HCEC 1CT (cell line): ENCODE data around the gene WNK1.
A peak's percentile ranks its signal among the peaks of the same experiment; 100 is the strongest.
"Not testable (repeated sequence)": the region's sequence is repeated elsewhere in the genome, so short reads cannot be mapped to it uniquely, and the experiment has no call there.

Source experiments
- DNase-seq: peaks from one replicate; pipeline ENCODE4 v3.0.0-alpha.2; 2017

WNK1 gene

DNA sequence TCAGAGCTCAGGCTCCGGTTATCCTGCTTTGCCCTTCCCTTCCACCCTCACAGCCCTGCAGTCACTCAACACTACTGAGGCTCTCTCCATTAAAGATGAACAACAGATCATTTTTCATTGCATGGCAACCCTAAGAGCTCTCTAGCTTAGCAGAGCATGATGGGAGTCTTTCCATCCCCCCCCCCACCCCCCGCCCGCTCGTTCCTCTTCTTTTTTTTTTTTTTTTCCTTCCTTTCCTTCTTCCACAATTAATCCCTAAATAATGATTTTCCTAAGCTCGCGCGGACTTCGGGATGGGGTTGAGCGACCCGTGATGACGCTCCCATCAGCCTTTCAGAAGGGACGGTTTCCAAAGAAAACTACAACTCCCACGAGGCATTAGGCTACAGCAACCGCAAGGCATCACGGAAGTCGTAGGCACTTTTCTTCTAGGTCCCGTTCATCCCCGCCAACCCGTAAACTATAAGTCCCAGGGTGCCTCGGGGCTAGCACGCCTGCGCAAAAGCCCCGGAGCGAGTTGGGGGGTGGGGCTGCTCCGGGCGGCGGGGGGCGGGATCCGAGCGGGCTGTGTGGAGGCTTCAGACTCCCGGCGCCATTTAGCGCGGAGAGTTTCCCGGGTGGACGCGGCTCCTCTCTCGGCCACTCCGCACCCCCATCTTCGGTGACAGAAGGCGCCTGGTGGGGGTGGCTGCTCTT is at the start of gene WNK1:
Gene WNK1, plus strand, starts transcription at position 581 of the 696 bp plus-strand sequence. CDS start 987 bp downstream, outside the sequence.
- DNase-seq, result peak; percentile 100

DNA sequence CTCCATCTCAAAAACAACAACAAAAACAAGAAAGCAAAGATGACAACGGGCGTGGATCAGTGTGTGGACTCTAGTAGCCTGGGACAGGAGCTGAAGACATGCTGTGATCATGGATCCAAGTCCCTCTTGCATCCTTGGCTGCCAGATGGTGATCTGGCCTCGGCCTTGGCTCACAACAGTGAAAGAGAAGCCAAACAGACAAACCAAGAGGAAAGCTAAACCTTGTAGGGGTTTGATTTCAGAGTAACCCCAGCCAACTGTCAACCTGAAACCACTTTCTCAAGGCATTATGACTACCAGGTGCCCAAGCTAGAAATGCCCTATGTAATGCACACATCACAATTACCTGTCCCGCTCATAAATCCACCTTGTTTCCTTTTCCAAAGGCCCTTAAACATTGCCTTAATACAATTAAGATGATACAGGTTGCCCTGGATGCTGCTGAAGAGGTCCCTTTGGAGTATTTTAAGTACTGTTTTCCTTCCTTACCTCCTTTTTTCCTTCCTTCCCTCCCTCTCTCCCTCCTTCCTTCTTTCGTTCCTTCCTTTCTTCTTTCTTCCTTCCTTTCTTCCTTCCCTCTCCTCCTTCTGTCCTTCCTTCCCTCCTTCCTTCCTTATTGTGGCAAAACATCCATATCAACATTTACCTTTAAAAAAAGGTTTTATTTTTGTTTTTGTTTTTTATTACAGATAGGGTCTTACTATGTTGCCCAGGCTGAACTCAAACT is 47.7 kb upstream of the WNK1 start:
- no peak for DNase-seq

DNA sequence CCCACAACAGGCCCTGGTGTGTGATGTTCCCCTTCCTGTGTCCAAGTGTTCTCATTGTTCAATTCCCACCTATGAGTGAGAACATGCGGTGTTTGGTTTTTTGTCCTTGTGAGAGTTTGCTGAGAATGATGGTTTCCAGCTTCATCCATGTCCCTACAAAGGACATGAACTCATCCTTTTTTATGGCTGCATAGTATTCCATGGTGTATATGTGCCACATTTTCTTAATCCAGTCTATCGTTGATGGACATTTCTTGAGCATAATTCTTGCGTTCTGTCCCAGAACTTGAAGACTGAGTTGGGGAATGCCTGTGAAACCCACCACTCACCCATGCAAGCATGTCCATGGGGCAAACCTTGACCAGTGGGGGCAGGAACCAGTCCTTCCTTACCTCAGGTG is 44.3 kb upstream of the WNK1 start:
- DNase-seq, result not testable (repeated sequence)

DNA sequence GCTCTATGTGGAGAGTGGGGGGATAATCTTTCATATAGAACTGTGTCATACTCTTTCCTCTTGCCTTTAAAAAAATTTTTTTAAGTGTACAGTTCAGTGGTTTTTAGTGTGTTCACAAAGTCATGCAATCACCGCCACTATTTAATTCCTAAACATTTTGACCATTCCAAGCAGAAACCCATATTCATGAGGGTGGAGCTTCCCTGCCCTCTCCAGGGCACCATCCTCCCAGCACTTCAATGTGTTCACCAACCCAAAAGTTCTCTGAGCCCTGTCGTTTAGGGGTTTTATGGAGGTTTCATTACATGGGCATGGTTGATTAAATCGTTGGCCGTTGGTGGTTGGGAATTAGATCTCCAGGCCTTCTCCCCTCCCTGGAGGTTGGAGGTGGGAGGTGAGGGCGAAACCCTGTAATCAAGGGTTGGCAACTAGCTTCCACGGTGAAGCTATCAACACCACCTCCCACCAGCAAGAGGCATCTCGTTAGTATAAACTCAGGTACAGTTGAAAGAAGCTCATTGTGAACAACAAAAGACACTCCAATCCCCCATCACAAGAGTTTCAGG is 42.8 kb upstream of the WNK1 start:
- no peak for DNase-seq

DNA sequence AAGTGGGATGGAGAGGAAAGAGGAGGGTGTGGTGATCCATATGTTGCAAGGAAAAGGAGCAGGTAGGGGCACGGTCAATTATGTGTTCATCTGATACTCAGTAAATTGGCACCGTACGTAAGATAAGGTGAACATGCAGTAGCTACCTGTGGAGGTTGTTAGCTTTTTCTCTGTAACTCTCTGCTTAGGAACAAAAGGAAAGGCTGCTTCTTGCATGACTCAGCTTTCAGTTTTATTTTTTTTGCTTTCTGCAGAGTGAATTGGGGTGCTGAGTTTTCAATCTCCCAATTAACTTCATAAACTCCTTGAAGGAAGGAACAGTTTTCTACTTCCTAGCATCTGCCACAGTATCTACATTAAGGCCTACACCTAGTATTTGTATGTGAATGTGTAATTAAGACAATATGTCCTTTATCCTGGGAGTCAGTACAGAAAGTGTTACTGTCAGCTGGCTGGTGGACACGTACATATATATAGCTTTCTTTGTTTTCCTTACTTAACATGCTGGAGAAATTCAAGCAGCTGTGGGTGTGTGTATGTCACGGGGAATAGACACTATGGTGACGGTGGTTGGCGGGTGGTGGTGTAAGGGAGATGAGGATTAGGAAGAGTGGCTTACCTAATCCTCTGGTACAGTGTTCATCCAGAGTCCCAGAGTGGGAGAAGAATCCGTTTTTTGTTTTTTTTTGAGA is 40.1 kb upstream of the WNK1 start:
- no peak for DNase-seq

DNA sequence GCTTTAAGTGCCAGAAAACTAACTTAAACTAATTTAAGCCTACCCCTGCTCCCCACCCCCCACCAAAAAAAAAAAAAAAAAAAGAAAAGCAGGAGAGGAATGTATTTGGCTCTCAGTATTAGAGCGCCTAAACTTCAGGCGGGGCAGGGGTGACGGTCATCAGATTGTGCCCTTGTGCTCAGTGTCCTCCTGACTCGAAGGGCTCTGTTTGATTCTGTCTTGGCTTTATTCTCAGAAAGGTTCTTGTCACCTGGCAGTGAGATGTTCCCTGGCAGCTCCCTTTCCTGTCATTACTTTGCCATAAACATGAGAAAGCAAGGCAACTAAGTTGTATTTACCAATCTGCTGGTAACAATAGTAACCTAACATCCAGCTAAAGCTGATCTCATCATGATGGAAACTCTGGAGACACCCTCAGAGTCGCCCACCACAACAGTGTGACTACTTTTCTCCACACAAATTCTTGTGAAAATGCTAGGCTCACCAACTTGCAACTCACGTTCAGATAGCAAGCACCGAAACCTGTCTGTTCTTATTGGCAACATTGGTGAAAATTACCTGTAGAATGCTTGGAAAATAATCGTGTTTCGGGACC is 39.0 kb upstream of the WNK1 start:
- DNase-seq, result no peak

DNA sequence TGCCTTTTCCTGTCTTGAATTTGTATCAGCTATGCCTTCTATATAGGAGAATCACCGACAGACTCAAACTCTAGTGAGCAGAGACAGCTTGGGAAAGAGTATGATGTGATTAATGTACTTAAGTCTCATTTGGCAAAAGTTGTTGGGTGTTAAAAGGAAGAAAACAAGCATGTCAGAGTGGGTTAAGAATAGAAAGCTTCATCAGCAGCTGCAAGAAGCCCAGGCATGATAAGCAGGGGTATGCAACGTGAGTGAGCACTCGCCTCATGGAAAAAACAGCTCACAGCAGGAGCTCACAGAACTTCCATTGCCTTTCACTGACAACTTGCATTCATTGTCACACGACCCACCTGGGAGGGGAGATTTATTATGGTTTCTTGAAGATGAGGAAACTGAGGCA is 35.9 kb upstream of the WNK1 start:
- DNase-seq, result no peak

DNA sequence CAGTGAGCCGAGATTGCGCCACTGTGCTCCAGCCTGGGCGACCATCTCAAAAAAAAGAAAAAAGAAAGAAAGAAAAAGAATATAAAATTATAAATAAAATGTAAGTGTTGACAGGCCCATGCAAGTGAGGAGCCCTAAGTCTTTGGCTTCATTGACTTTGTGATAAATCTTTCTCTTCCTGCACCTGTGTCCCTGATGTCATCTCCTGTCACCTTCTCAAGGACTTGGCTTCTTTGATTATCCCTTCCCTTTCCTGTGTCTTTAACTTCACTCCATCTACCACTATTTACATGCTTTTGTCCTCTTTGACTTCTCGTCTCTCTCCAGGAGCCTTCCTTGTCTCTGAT is 33.6 kb upstream of the WNK1 start:
- no peak for DNase-seq

DNA sequence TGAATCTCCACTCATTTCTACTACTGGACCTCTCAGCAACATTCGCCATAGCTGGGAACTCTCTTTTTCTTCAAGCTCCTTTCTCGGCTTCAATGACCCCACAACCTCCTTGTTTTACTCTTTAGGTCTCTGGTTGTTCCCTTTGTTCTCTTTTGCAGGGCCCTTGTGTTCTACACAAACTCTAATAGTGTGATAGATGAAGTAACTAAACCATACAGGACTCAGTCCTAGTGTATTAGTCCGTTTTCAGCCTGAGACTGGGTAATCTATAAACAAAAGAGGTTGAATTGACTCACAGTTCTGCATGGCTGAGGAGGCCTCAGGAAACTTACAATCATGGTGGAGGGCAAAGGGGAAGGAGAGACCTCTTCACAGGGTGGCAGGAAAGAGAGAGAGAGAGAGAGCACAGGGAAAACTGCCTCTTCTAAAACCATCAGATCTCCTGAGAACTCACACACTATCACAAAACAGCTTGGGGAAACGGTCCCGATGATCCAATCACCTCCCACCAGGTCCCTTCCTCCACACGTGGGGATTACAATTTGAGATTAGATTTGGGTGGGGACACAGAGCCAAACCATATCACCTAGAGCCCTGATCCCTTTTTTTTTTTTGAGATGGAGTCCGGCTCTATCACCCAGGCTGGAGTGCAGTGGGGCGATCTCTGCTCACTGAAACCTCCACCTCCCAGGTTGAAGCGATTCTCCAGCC is 32.0 kb upstream of the WNK1 start:
- no peak for DNase-seq

DNA sequence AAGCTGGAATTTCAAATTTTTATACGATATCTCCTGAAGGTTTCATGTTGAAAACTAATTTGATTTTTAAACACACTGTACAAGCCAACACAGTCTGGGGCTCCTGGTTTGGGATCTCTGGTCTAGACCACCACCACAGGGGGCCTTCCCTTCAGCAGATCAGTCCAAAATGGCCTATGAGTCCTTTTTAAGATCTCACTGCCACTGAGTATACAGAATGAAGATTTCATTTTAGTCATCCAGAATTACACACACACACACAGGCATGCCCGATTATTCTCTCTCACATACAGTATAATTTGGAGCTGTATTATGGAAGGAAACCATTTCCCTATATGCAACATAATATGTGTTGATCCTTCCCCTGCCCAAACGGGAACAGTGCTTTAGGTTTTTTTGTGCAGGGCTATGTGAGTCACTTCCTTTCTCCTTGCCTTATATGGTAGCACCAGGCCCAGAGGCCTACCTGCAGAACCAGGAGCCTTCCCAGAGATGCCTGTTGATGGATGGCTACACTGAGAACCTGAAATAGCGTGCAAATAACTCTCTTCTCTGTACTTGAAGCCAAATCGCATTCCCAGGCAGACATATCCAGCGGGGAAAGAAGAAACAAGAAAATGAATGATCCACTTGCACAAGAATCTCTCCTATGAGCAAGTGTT is 28.1 kb upstream of the WNK1 start:
- peak; percentile 34 for DNase-seq

DNA sequence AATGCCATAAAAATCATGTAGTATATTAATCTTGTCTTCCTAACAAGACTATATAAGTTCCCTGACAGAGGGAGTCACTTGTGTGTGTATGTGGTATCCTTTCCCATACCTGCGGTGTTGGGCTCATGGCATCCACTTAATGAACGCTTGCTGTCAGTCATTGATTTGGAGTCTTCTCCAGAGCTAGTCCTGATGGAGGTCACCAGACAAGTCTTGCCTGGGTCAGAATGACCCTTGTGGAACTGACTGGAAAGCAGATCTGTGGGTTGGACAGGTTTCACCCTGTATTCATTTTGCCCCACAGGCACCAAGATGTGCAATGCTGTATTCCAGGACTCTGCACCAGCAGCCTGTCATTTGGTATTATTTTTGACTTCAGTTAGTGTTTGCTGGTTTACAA is 27.3 kb upstream of the WNK1 start:
- DNase-seq, result no peak

DNA sequence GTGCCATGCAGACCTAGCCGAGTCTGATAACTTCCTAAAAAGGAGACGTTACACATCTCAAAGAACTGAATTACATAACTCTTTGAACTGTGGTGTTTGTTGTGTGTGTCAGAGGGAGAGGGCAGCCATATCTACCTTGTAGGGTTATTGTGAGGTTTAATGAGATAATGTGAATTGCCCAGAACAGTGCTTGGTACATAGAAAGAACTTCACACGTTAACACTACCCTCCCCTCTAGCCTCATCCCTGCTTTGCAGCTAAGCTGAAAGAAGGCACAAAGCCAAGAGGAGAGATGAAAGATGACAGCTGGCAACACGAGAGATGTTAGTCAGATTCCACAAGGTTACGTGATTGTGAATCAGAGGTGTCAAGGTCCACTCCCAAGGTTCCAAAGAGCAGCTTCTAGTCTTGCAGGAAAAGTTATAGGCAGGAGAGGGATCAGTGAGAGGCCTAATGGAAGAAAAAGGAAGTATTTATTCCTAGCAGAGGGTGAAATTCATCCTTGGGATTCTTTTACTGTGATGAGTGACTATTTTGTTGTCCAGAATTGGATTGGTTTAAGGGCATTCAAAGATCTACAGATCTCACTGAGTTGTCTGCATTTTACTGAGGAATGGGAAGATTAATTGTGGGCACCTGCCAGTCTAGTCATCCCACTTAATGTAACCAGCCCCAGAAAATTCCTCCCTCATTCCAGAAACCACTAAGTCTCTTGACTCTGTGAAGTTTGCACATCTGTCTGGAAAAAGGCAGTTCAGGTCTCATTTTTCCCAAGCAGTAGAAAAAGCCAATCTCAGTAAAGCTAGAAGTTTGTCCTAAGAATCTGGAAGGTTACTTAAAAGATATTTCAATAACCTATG is 25.9 kb upstream of the WNK1 start:
- peak; percentile 90 for DNase-seq

DNA sequence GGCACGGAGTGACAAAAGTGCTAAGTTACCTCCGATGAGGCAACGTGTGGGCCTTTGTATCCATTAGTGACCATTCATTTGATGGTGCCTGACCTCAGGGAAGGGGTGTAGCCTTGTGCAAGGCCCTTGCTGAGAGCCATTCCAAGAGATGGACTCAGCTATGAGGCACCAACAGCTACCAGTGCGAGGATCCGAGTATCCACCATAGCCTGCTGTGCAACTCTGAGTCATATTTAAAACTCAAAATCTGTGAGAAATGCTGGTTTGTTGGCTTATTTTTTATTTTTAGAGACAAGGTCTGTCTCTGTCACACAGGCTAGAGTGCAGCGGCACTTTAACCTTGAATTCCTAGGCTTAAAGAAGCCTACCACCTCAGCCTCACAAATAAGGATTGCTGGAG is 25.1 kb upstream of the WNK1 start:
- peak; percentile 78 for DNase-seq

DNA sequence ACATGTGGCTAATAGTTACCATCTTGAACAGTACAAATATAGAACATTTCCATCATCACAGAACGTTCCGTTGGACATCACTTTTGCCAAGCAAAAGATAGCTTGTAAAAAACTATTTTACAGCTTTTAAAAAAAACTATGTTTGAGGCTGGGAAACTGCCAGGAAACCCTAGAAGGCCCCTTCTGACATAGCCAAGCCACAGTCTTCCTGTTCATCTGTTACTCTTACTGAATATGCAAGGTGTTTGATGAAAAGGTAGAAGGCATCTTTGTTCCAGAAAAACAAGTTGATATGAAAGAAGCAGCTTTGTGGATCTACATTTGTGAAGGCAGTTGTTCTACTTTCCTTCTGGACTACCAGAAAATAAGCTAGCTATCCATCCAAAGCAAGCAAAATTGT is 23.6 kb upstream of the WNK1 start:
- DNase-seq, result no peak

DNA sequence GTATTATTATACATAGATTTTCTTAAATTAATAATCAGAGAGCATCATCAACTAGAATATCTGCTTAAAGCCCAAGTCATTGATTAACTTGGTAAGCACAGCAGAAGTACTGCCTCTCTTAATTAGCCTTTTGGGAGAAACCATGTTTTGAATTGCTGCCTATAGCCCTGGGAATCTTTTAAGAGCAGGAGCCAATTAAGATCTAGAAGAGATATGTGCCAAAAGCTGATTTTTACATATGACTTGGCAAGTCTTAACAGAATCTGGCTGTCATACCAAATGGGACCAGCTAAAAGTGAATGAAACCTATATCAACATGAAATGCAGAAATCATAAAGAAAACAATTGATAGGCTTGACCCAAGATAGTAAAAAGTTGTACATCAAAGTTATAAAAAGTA is 23.2 kb upstream of the WNK1 start:
- DNase-seq, result no peak

DNA sequence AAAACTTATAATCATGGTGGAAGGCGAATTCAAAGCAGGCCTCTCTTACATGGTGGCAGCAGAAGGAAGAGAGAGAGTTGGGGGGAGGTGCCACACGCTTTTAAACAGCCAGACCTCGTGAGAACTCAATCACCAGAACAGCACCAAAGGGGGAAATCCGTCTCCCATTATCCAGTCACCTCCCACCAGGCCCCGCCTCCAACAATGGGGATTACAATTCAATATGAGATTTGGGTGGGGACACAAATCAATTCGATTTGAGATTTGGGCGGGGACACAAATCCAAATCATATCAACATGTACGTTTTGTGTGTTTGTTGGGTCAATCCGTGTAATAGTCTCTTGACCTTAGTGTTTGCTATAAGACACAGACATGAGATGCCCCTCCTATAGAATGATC is 21.8 kb upstream of the WNK1 start:
- DNase-seq, result no peak

DNA sequence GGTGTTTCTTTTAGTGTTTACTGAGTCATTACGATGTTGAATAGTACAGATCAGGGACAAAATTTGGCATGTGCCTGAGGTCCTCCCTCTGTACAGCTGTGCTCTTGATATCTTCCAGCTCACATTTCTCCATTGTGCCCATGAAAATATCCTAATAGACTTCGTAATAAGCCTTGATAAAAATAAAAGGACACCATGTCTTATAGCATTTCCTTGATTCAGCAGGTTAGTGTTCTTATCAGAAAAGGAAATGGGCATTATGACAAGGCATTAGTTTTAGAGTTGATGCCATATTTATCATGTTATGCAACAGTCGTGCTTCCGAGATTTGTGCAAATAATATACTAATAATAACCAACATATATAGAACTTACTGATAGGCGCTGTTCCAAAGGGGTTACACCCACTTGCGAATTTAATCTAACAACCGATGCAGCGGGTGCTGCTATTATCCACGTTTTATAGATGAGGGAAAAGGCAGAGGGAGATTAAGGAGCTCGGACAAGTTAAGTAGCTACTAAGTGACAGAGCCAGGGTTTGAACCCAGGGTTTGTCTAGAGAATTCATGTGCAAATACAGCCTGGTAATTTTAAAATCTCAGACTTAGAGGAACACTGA is 15.1 kb upstream of the WNK1 start:
- no peak for DNase-seq

DNA sequence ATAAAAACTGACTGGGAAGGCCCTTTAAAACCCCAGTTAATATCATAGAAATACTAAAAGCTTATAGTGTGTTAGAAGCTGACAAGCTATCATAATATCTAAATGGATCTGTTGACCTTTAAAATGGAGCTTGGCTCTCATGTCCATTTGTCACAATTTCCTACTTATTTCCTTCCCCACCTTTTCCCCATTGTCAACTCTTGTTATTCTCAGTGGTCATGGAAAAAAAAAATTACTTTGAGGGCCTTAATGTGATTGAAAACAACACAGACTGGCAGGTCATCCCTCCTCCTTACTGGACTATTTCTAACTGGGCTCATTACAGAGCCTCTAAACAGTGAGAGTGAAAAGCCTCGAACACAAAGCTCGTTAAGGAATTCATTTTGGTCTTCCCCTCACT is 13.7 kb upstream of the WNK1 start:
- no peak for DNase-seq

DNA sequence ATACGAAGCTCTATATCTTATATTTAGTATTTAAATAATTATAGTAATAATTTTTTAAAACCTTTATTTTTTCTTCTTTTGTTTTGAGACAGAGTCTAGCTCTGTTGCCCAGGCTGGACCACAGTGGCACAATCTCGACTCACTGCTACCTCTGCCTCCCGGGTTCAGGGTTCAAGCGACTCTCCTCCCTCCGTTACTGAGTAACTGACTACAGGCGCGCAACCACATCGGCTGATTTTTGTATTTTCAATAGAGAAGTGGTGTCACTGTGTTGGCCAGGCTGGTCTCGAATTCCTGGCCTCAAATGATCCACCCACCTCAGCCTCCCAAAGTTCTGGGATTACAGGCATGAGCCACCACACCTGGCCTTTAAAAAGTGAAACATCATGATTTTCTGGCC is 13.0 kb upstream of the WNK1 start:
- no peak for DNase-seq

DNA sequence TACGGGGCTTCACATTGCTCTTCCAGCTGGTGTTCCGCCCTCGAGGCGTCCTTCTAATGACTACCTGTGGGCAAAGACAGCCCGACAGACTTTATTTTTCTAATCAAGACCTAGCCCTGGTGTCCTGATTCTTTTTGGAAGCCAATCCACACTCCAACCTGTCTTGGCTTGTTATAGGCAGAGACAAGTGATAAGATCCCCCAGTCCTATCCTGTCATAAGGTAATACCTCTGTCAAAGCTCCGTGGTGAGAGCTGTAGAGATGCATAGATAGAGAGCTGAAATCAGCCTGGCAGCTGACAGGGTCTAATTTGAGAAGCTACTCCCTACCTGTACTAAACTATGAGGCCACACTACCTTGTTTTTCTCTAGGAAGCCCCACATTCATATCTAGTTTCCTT is 11.5 kb upstream of the WNK1 start:
- DNase-seq, result no peak

DNA sequence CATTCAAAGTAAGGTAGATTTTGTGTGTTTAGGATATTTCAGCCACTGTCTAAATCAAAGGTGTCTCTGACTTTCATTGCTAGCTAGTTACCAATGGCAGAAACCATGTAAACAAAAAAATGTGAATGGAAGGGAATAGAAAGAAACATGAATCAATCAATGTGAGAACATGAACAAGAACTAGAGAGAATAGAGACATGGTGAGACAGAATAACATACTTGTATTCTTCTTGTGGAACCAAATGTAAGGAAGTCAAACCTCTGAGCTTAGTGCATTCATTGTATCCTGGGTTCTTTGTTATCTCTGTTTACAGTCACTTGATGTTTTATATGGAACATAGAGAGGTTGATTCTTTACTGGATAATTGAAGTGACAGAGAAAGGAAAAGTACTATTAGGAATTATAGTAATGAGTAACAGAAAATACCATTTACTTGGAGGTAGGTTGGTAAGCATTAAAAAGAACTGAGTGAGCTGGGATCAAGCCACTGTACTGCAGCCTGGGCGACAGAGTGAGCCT is 2.6 kb upstream of the WNK1 start:
- DNase-seq, result no peak
